Upper lobe of right lung (tissue), 1 donor: ENCODE data around the gene SLC4A5. TPM values are rescaled to one million over a fixed set of nuclear protein-coding genes. Genes with fewer than 3 reads are reported as not detected.

Experiments
- ATAC-seq: fragments of 200-7000 bp; cut with Tn5 transposase; one replicate; pipeline ENCODE4 v1.9.1; 2020; ENCODE audit warnings: mild to moderate bottlenecking, moderate library complexity
- DNase-seq: peaks from one replicate; pipeline ENCODE4 v3.0.0-alpha.2; 2020
- H3K27ac ChIP-seq: fragments of 200-600 bp; one replicate; pipeline ENCODE4 v1.8.0; 2022
- H3K27me3 ChIP-seq: fragments of 200-600 bp; one replicate; pipeline ENCODE4 v1.8.0; 2022; ENCODE audit warnings: mild to moderate bottlenecking
- H3K36me3 ChIP-seq: fragments of 200-600 bp; one replicate; pipeline ENCODE4 v1.8.0; 2022
- H3K4me1 ChIP-seq: fragments of 200-600 bp; one replicate; pipeline ENCODE4 v1.8.0; 2022
- H3K4me3 ChIP-seq: fragments of 200-600 bp; one replicate; pipeline ENCODE4 v1.8.0; 2022; ENCODE audit warnings: mild to moderate bottlenecking
- H3K9me3 ChIP-seq: fragments of 200-600 bp; one replicate; pipeline ENCODE4 v1.8.0; 2022
- intact Hi-C: fragments of 100-400 bp; cut with DNase I; formaldehyde crosslinking; loops from one replicate; pipeline ENCODE4 v1.11.0; 2022
- total RNA-seq: library from RNA; stranded (reverse); fragmentation: NEBNext Ultra II Directional; extraction: Animal tissue kit (Norgen Biotek cat#: 25700); gene quantifications from one replicate; pipeline ENCODE4 v1.2.1, GENCODE V29; 2021
- TF ChIP-seq, protein P1 (sequence below): fragments of 200-600 bp; IDR thresholded peaks from one replicate; pipeline ENCODE4 v1.8.0; 2022; ENCODE audit warnings: antibody characterized with exemption
- donor health status: DM: no; HTN: yes; CAD: no; lungs with severe emphysema.

Gene SLC4A5
- total RNA-seq, 1 donor from 2014 or later: 3.2 TPM

GRCh38 chr2:74312913-74313312 is 30.3 kb downstream of the SLC4A5 start:
- H3K9me3 ChIP-seq: no peaks in the 10 kb centered on the region
- H3K36me3 ChIP-seq: no peaks in the 10 kb centered on the region
- no peak overlapping the region for H3K4me3 ChIP-seq
- TF ChIP-seq, protein P1, sequence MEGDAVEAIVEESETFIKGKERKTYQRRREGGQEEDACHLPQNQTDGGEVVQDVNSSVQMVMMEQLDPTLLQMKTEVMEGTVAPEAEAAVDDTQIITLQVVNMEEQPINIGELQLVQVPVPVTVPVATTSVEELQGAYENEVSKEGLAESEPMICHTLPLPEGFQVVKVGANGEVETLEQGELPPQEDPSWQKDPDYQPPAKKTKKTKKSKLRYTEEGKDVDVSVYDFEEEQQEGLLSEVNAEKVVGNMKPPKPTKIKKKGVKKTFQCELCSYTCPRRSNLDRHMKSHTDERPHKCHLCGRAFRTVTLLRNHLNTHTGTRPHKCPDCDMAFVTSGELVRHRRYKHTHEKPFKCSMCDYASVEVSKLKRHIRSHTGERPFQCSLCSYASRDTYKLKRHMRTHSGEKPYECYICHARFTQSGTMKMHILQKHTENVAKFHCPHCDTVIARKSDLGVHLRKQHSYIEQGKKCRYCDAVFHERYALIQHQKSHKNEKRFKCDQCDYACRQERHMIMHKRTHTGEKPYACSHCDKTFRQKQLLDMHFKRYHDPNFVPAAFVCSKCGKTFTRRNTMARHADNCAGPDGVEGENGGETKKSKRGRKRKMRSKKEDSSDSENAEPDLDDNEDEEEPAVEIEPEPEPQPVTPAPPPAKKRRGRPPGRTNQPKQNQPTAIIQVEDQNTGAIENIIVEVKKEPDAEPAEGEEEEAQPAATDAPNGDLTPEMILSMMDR: no peak
- H3K27me3 ChIP-seq: no peaks in the 10 kb centered on the region
- ATAC-seq: no peak
- intact Hi-C loops: no loop called here
- H3K4me1 ChIP-seq: no peaks in the 10 kb centered on the region
- DNase-seq: no peak
- H3K27ac ChIP-seq: no peak overlapping the region

- H3K4me3 ChIP-seq: no peak overlapping the region
- H3K4me1 ChIP-seq: peaks cover 4% of the 10 kb centered on the region
- no peak overlapping the region for H3K27ac ChIP-seq
- TF ChIP-seq, protein P1: no peak
- H3K27me3 ChIP-seq: no peaks in the 10 kb centered on the region
- DNase-seq (no peak), ATAC-seq (no peak)
- intact Hi-C loops: no loop called here
- H3K36me3 ChIP-seq: no peaks in the 10 kb centered on the region
- H3K9me3 ChIP-seq: no peaks in the 10 kb centered on the region
Measured at GRCh38 chr2:74307720-74308119, 35.5 kb downstream of the SLC4A5 start.

DNA sequence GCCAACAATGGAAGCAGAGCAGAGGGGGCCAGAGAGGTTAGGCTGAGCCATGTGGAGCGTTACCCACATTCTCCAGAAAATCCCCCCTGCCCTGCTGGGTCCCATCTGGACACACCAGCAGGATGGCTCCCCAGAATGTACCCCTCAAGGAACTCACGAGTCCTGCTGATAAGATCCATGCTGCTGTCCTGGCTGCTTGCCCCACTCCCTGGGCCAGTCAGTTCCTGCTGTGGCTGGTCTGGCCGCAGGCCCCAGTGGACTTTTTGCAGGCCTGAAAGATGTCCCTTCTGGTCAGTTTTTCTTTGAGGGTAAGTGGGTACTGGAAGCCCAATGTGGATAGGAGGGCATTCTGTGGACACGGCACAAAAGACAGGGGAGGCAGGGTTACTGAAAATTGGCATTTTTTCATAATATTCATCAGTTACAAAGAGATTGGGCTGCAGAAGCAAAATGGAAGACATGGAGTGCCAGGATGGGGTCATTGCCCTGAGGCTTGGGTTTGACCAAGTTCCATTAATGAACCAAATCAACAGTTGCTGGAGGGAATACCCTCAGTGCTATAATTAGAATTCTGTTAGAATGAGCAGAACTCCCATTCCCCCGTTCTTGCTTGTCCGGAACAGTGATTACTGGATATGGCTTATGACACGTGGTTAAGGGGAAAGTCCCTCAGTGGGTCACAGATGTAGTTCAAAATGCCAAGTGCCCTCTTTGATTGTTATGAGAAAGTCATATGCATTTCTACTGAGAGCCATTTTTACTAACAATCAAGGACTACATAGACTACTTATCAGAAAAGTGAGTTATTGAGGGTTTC is 38.7 kb downstream of the SLC4A5 start:
- no peak overlapping the region for H3K27ac ChIP-seq
- DNase-seq: no peak
- intact Hi-C loops: no loop called here
- no peaks in the 10 kb centered on the region for H3K27me3 ChIP-seq
- H3K4me3 ChIP-seq: no peak overlapping the region
- no peak for ATAC-seq
- TF ChIP-seq, protein P1: no peak
- H3K9me3 ChIP-seq: no peaks in the 10 kb centered on the region
- H3K4me1 ChIP-seq: peaks cover 4% of the 10 kb centered on the region
- H3K36me3 ChIP-seq: no peaks in the 10 kb centered on the region

GRCh38 chr2:74302865-74303264 is 40.4 kb downstream of the SLC4A5 start:
- no peak for DNase-seq
- Histone ChIP-seq H3K4me1 (peaks cover 4% of the 10 kb centered on the region), H3K9me3 (no peaks in the 10 kb centered on the region), H3K4me3 (no peak overlapping the region), H3K27ac (no peak overlapping the region), H3K36me3 (no peaks in the 10 kb centered on the region), H3K27me3 (no peaks in the 10 kb centered on the region)
- ATAC-seq: no peak
- intact Hi-C loops: no loop called here
- TF ChIP-seq, protein P1: no peak

DNA sequence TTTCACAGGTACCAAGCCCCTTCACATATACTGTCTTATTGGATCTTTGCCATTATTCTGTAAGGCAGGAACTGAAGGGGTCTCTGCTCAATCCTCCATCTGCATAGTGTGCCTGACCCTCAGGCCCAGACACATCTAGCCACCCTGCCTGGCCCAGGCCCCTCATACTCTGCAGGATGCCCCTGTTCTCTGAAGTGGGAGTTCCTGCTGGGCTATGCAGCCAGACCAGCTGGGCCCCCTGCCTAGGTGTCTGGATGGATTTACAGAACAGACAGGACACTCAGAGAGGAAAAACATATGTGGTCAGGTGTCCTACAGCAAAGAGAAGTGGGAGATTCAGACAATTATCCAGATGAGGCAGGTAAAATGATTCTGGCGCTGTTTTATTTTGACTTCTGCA is 42.0 kb downstream of the SLC4A5 start:
- H3K27ac ChIP-seq: no peak overlapping the region
- ATAC-seq: no peak
- no peaks in the 10 kb centered on the region for H3K36me3 ChIP-seq
- TF ChIP-seq, protein P1: no peak
- intact Hi-C loops: no loop called here
- no peak for DNase-seq
- peaks cover 4% of the 10 kb centered on the region for H3K4me1 ChIP-seq
- H3K4me3 ChIP-seq: no peak overlapping the region
- H3K9me3 ChIP-seq: no peaks in the 10 kb centered on the region
- H3K27me3 ChIP-seq: no peaks in the 10 kb centered on the region
